Upper lobe of right lung (tissue), 1 donor: ENCODE results near the gene CHTOP. TPM values are rescaled to one million over a fixed set of nuclear protein-coding genes. Genes with fewer than 3 reads are reported as not detected.
A peak's percentile ranks its signal among the peaks of the same experiment; 100 is the strongest.

Experiments used
- ATAC-seq: fragments of 200-7000 bp; cut with Tn5 transposase; one replicate; pipeline ENCODE4 v1.9.1; 2020; ENCODE audit warnings: mild to moderate bottlenecking, moderate library complexity
- DNase-seq: peaks from one replicate; pipeline ENCODE4 v3.0.0-alpha.2; 2020
- H3K27ac ChIP-seq: fragments of 200-600 bp; one replicate; pipeline ENCODE4 v1.8.0; 2022
- H3K27me3 ChIP-seq: fragments of 200-600 bp; one replicate; pipeline ENCODE4 v1.8.0; 2022; ENCODE audit warnings: mild to moderate bottlenecking
- H3K36me3 ChIP-seq: fragments of 200-600 bp; one replicate; pipeline ENCODE4 v1.8.0; 2022
- H3K4me1 ChIP-seq: fragments of 200-600 bp; one replicate; pipeline ENCODE4 v1.8.0; 2022
- H3K4me3 ChIP-seq: fragments of 200-600 bp; one replicate; pipeline ENCODE4 v1.8.0; 2022; ENCODE audit warnings: mild to moderate bottlenecking
- H3K9me3 ChIP-seq: fragments of 200-600 bp; one replicate; pipeline ENCODE4 v1.8.0; 2022
- intact Hi-C: fragments of 100-400 bp; cut with DNase I; formaldehyde crosslinking; loops from one replicate; pipeline ENCODE4 v1.11.0; 2022
- total RNA-seq: library from RNA; stranded (reverse); fragmentation: NEBNext Ultra II Directional; extraction: Animal tissue kit (Norgen Biotek cat#: 25700); gene quantifications from one replicate; pipeline ENCODE4 v1.2.1, GENCODE V29; 2021
- TF ChIP-seq, protein P1 (sequence below): fragments of 200-600 bp; IDR thresholded peaks from one replicate; pipeline ENCODE4 v1.8.0; 2022; ENCODE audit warnings: antibody characterized with exemption
- donor health status: DM: no; HTN: yes; CAD: no; lungs with severe emphysema.

CHTOP gene
- total RNA-seq, 1 donor from 2014 or later: 63.5 TPM

DNA sequence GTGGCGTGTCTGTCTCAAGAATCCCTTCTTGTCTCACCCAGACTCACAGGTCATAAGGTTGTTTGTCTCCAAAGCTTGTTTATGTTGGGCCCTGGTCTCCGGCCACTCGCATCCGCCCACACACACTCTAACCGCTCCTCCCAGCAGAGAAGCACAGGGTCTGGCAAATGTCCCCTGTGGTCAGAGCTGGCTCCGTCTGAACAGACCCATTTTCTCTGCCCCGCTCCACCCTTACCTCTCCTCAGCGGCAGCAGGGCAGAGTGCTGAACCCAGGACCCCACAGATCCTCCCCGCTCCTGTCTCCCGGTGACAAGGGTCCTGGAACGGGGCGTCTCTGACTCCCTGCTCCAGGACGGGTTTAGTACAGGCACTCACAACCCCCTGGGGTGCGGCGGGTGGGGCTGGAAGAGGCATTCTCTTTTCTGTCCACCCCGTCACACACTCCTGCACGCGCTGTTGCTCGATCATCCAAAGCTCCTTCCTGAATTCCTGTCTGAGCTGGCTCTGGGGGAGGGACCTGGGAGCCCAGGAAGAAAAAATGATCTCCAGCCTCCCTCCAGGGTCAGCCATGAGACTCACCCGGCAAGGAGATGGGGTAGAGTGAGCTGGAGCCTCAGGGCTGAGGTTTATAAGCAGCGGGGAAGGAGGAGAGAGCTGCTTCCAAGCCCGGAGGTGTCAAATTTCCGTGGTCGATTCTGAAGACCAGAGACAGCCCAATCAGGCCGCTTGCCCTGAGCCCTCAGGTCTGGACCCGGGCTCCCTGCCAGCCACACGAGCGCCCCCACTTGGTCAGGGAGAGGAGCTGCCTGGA, 6.8 kb upstream of the CHTOP start, which contains the start of gene S100A13:
S100A13 (minus strand) TSS at position 602 of the 811 bp plus-strand sequence. CDS start 1,033 bp downstream, outside the sequence.
- Histone ChIP-seq H3K36me3 (no peaks in the 10 kb centered on the region), H3K4me3 (peak within 1 kb of the TSS; percentile 62), H3K9me3 (no peaks in the 10 kb centered on the region), H3K27me3 (no peaks in the 10 kb centered on the region), H3K27ac (peak within 1 kb of the TSS; percentile 93), H3K4me1 (peaks cover 33% of the 10 kb centered on the region)
- intact Hi-C loops: loop anchor here (10.0 kb wide), 1 partner anchor 52 kb away; no protein-coding TSS in a partner anchor
- TF ChIP-seq, protein P1, sequence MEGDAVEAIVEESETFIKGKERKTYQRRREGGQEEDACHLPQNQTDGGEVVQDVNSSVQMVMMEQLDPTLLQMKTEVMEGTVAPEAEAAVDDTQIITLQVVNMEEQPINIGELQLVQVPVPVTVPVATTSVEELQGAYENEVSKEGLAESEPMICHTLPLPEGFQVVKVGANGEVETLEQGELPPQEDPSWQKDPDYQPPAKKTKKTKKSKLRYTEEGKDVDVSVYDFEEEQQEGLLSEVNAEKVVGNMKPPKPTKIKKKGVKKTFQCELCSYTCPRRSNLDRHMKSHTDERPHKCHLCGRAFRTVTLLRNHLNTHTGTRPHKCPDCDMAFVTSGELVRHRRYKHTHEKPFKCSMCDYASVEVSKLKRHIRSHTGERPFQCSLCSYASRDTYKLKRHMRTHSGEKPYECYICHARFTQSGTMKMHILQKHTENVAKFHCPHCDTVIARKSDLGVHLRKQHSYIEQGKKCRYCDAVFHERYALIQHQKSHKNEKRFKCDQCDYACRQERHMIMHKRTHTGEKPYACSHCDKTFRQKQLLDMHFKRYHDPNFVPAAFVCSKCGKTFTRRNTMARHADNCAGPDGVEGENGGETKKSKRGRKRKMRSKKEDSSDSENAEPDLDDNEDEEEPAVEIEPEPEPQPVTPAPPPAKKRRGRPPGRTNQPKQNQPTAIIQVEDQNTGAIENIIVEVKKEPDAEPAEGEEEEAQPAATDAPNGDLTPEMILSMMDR: peak; percentile 66
- peak; percentile 79 for ATAC-seq
- DNase-seq: peak; percentile 89

DNA sequence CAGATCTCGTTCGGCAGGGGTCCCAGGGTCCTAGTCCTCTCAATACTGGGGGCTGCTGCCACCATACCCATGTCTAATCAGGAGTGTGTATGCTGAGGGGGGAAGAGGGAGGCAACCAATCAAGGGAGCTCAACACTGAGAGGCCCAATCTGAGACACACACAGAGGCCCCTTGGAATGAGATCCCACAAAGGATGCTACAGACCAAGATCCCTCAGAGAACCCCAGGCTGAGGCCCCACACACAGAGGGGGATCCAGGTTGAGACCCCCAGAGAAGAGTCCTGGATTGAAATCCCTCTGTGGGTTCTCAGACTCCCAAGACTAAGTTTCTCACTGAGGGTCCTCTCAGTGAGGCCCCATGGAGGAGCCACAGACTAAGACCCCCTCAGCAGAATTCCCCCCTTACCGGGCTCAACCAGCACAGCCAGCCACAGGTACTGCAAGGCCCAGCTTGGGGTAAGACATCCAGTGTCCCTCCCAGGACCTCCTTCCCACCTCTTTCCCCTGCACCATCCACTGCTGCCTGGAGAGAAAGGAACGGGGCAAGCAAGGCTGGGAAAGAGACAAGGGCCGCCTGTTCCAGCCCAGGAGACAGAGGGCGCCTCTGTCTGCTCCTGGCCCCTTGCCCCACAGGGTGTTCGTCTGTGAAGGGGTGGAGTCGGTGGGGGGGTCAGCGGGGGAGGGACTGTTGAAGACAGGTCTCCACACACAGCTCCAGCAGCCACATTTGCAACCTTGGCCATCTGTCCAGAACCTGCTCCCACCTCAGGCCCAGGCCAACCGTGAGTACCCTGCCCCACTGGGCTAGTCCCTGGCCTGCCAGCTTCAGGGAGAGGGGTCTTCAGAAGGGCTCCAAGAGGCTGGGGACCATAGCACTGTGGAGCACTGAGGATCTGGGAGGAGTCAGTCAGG, 5.9 kb upstream of the CHTOP start, which contains the start of gene S100A1:
S100A1 (plus strand) TSS at position 720 of the 912 bp plus-strand sequence. CDS start 2,088 bp downstream, outside the sequence.
- H3K27ac ChIP-seq: peak within 1 kb of the TSS; percentile 93
- no peak for ATAC-seq
- no peaks in the 10 kb centered on the region for H3K36me3 ChIP-seq
- DNase-seq: no peak
- peak within 1 kb of the TSS; percentile 62 for H3K4me3 ChIP-seq
- TF ChIP-seq, protein P1: no peak
- no peaks in the 10 kb centered on the region for H3K27me3 ChIP-seq
- intact Hi-C loops: loop anchor here (10.0 kb wide), 1 partner anchor 53 kb away; no protein-coding TSS in a partner anchor
- no peaks in the 10 kb centered on the region for H3K9me3 ChIP-seq
- H3K4me1 ChIP-seq: peaks cover 36% of the 10 kb centered on the region

DNA sequence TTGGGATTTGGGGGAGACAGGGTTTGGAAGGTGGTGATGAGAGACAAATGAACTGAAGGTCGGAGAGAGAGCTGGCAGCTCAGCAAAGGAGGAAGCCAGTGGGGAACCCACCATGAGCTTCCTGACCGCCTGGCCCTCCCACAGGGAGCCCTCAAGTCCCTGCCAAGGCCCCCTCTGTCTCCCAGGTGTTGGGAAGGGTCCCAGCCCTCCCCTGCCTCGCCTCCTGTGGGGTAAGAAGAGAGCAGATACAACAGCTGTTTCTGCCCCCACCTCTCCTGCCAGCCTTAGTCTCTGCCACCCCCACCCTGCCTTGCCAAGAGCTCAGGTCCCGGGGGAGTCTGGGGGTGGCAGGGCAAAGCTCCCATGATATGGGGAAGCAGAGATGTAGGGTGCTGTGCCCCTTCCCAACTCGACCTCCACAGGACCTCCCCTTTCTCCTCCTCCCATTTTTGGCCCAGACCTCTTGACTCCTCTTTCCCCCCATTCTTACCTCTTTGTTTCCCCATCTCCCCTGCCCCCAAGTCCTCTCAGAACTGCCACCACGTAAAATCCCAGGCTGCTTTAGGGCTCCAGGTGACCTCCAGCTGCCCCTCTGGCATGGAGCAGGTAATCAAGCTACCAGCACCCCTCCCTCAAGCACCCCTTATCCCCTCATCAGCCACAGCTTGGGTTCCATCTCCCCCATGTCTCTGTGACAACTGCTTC, 5.1 kb upstream of the CHTOP start:
- H3K4me3 ChIP-seq: no peak overlapping the region
- peaks cover 33% of the 10 kb centered on the region for H3K4me1 ChIP-seq
- no peaks in the 10 kb centered on the region for H3K27me3 ChIP-seq
- TF ChIP-seq, protein P1: no peak
- H3K36me3 ChIP-seq: no peaks in the 10 kb centered on the region
- no peak for ATAC-seq
- no peaks in the 10 kb centered on the region for H3K9me3 ChIP-seq
- H3K27ac ChIP-seq: no peak overlapping the region
- intact Hi-C loops: loop anchor here (10.0 kb wide), 1 partner anchor 54 kb away; no protein-coding TSS in a partner anchor
- no peak for DNase-seq

DNA sequence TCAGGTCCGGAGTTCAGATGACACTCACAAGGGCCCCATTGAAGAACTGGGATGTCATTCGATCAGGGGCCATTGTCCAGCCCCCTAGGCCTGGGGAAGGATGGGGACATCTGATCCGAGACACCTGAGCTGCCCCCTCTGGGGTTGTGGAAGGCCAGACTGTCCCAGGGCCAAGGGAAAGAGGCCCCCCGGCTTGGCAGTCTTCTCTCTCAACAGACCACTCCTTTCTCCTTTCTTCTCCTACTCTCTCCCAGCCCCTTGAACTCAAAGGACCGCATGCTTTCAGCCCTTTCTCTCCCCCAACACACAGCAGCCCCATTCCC, 4.6 kb upstream of the CHTOP start:
- ATAC-seq (no peak), DNase-seq (peak; percentile 51)
- TF ChIP-seq, protein P1: no peak
- peaks cover 28% of the 10 kb centered on the region for H3K4me1 ChIP-seq
- no peak overlapping the region for H3K4me3 ChIP-seq
- H3K36me3 ChIP-seq: no peaks in the 10 kb centered on the region
- H3K9me3 ChIP-seq: no peaks in the 10 kb centered on the region
- intact Hi-C loops: loop anchor here (10.0 kb wide), 1 partner anchor 55 kb away; no protein-coding TSS in a partner anchor
- H3K27ac ChIP-seq: no peak overlapping the region
- no peaks in the 10 kb centered on the region for H3K27me3 ChIP-seq

DNA sequence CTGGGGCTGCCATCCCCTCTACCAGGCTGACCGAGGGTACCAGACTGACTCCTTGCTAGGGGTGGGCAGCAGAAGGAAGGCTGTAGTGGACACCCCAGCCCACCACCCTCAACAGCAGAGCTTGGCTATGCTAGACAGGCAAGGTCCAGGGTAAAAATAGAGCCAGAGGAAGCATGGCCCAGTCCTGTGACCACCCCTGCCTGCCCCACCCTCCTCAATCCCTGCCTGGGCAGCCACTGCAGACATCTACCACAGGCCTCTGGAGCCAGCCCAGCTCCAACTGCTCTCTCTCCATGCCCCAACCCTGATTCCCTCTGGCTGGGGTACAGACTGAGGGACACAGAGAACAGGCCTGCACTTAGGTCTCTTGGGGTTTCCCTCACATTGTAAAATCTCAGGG, 3.9 kb upstream of the CHTOP start:
- ATAC-seq (no peak), DNase-seq (no peak)
- TF ChIP-seq, protein P1: no peak
- Histone ChIP-seq H3K27me3 (no peaks in the 10 kb centered on the region), H3K9me3 (no peaks in the 10 kb centered on the region), H3K4me1 (peaks cover 23% of the 10 kb centered on the region), H3K4me3 (no peak overlapping the region), H3K36me3 (no peaks in the 10 kb centered on the region), H3K27ac (no peak overlapping the region)
- intact Hi-C loops: loop anchor here (10.0 kb wide), 1 partner anchor 55 kb away; no protein-coding TSS in a partner anchor
